Stimulated activated naive CD4-positive, alpha-beta T cell treated with Interleukin-2 at 50 U/mL for 16 hours (primary cell): Measurements from ENCODE around the gene GPRC6A.
"Not testable (repeated sequence)": the region's sequence is repeated elsewhere in the genome, so short reads cannot be mapped to it uniquely, and the experiment has no call there.

Experiments used
- DNase-seq: peaks from one replicate; lab custom pipeline; 2025; lab: John Stamatoyannopoulos, UW

GPRC6A gene

GRCh38 chr6:116828983-116829382 lies at the start of gene GPRC6A:
TSS of gene GPRC6A (minus strand) at chr6:116829083. CDS start at chr6:116829013, 70 bp downstream.
- DNase-seq, result no peak

- no peak for DNase-seq
Measured at GRCh38 chr6:116877743-116878142, 48.9 kb upstream of the GPRC6A start.

GRCh38 chr6:116876635-116877611 lies 48.0 kb upstream of the GPRC6A start, which contains the start of gene RFX6:
TSS of gene RFX6 (plus strand) at chr6:116877242. CDS start at chr6:116877276, 34 bp downstream.
- no peak for DNase-seq

GRCh38 chr6:116876107-116876506 lies 47.2 kb upstream of the GPRC6A start:
- DNase-seq, result no peak

- DNase-seq, result no peak
Measured at GRCh38 chr6:116872771-116873170, 43.9 kb upstream of the GPRC6A start.

- DNase-seq, result no peak
Measured at GRCh38 chr6:116866281-116866871, 37.5 kb upstream of the GPRC6A start.

GRCh38 chr6:116859264-116859663 lies 30.4 kb upstream of the GPRC6A start:
- no peak for DNase-seq

- DNase-seq, result no peak
Measured at GRCh38 chr6:116858060-116858459, 29.2 kb upstream of the GPRC6A start.

GRCh38 chr6:116847227-116847626 lies 18.3 kb upstream of the GPRC6A start:
- DNase-seq, result no peak

GRCh38 chr6:116842459-116842858 lies 13.6 kb upstream of the GPRC6A start:
- no peak for DNase-seq

GRCh38 chr6:116840091-116840490 lies 11.2 kb upstream of the GPRC6A start:
- no peak for DNase-seq

- DNase-seq, result no peak
Measured at GRCh38 chr6:116836606-116837342, 7.9 kb upstream of the GPRC6A start.

GRCh38 chr6:116834526-116834925 lies 5.6 kb upstream of the GPRC6A start:
- DNase-seq, result not testable (repeated sequence)

GRCh38 chr6:116827561-116828240 lies 1.2 kb downstream of the GPRC6A start:
- DNase-seq, result no peak

- not testable (repeated sequence) for DNase-seq
Measured at GRCh38 chr6:116816336-116816735, 12.5 kb downstream of the GPRC6A start.

GRCh38 chr6:116812051-116812650 lies 16.7 kb downstream of the GPRC6A start:
- DNase-seq, result no peak

GRCh38 chr6:116801971-116802370 lies 26.9 kb downstream of the GPRC6A start:
- no peak for DNase-seq

- no peak for DNase-seq
Measured at GRCh38 chr6:116799945-116800344, 28.9 kb downstream of the GPRC6A start.

GRCh38 chr6:116797585-116797984 lies 31.3 kb downstream of the GPRC6A start:
- DNase-seq, result no peak

- no peak for DNase-seq
Measured at GRCh38 chr6:116793224-116793623, 35.7 kb downstream of the GPRC6A start.

GRCh38 chr6:116783852-116784251 lies 45.0 kb downstream of the GPRC6A start:
- DNase-seq, result no peak
